HG02973 (cell line): Measurements from ENCODE around the gene MAMLD1.

Experiments
- ATAC-seq: cut with Tn5 transposase; IDR thresholded peaks from one replicate; pipeline ENCODE4 v1.9.1; 2021; ENCODE audit warnings: moderate library complexity; ENCODE audit not compliant: unreplicated experiment

The MAMLD1 gene

GRCh38 chrX:150456941-150457340, 93.8 kb downstream of the MAMLD1 start:
- no peak for ATAC-seq

- no peak for ATAC-seq
Measured at GRCh38 chrX:150459196-150459595, 96.1 kb downstream of the MAMLD1 start.

DNA sequence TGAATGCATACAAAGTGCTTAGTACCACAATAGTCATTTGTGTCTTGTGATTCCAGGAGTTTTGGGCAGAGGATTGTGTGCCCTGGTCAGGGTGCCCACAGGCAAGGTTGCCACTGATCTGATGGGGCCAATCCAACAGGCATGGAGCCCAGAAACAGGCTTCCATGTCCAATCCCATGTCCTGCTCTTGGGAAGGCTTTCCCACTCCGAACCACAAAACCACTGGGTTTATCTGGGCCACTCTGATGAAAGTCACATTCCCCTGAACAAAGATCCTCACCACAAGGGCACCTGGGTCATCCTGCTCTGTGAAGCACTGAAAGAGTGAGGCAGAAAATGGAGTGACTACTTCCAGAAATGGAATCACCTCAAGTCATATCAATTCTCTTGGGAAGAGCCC, 96.9 kb downstream of the MAMLD1 start:
- ATAC-seq = no peak

DNA sequence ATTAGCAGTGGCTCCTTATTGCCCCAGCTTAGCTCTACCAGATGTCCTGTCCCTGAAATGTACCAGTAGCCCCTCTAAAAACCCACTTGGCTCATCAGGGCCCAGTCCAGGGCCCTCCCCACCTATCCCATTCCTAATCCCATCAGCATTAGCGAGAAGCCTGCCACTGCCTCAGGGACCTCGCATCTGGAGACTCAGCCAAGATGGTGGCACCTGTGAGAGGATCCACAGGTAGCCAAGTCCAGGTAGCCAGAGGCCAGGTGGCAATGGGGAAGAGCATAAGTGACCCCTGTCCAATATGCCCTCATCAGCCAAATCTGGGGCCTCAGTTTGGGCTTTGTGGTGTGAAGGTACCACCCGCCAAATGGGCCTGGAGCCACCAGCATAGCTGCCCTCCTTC, 97.7 kb downstream of the MAMLD1 start:
- ATAC-seq = no peak

DNA sequence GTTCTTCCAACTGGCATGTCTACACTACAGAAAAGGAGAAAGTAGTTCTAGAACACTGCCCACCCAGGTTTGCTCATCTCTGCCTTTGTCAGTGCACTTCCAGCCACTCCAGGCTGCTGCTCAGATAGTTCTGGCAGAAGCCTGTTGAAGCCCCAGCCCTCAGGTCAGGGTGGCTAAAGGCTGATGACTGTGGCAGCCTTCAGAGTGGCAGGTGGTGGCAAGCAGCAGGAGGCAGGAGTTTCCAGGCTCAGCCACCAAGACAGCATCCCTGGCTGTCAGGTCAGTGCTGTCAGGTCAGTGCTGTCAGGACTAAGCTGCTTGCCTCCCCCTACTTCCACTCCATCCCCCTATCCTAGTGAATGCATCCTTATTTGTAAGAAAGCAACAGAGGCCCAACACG, 100.4 kb downstream of the MAMLD1 start:
- no peak for ATAC-seq

GRCh38 chrX:150464001-150464400, 100.9 kb downstream of the MAMLD1 start:
- ATAC-seq = no peak

- ATAC-seq = no peak
Measured at GRCh38 chrX:150465326-150465725, 102.2 kb downstream of the MAMLD1 start.

DNA sequence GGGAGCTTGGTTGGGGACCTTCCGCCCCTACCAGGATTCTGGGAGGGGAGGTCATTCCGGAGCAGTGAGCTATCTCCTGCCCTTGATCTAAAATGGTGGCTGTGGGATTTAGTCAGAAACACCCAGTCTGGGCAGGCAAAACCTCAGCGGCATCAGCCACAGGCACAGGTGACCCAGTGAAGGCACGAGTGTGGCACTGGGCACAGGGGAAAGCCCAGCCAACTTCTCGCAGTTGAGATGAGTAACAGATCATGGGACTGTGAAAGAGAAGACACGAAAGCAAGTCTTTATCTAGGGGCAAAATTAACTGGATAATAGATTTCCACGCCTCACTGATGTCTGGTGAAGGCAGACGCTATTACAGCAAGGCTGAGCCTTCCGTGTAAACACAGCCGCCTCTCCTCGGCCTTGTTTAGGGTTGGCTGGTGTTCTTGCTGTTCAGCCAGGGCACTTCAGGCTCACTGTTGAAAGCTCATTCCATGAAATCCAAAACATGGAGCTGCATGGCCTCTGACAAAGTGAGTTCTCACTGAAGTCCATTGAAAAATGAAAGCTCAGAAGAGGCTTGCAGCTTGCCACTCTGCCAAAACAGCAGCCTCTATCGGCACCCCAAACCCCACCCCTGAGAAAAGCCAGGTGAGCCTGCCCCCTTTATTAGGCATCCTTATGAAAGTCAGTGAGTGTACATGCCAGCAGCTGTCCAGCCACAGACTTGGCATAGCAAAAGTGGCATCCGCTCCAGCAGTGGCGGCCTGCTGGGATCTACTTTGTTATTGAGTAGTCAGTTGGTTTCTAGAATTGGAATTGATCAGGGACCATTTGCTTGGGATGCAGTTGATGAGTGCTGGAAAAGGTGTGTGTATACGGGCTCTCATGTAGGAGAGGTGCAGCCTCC, 103.0 kb downstream of the MAMLD1 start:
- no peak for ATAC-seq

DNA sequence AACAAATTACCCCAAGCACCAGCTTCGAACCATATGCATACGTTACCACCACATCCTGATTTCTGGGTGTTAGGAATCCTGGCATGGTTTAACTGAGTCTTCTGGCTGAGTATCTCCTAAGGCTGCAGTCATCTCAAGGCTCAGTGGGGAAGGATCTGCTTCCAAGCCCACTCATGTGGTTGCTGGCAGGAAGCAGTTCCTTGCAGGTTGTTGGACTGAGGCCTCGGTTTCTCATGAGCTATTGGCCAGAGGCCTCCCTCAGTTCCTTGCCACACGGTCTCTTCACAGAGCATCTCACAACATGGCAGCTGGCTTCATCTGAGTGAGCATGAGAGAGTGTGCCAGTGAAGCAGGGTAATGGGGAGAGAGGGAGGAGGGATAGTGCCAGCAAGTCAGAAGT, 109.2 kb downstream of the MAMLD1 start:
- ATAC-seq = no peak

GRCh38 chrX:150473371-150473770, 110.3 kb downstream of the MAMLD1 start:
- ATAC-seq = no peak

- no peak for ATAC-seq
Measured at GRCh38 chrX:150475461-150475860, 112.3 kb downstream of the MAMLD1 start.

- ATAC-seq = no peak
Measured at GRCh38 chrX:150476164-150476699, 113.1 kb downstream of the MAMLD1 start.

DNA sequence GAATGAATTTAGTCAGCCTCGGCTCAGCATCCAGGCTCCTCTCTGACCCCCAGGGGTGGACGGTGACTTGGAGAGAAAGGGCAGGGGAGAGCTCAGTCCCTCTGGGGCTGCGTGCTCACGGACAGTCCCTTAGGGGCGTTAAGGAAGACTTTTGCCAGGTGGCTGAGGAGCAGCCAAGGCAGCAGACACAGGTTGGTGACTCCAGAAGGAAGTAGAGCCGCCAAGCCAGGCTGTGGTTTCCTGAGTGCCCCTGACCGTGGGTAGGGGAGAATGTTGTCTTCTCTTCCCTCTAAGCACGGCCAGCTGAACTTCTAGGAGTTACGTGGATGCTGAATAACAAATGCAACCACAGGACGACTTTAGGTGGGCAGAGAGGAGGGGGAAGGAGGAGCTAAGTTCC, 114.3 kb downstream of the MAMLD1 start:
- no peak for ATAC-seq

GRCh38 chrX:150478496-150479492, 115.7 kb downstream of the MAMLD1 start:
- ATAC-seq = peak; percentile 71

GRCh38 chrX:150482537-150483206, 119.6 kb downstream of the MAMLD1 start:
- ATAC-seq = peak; percentile 81

- no peak for ATAC-seq
Measured at GRCh38 chrX:150483356-150483985, 120.4 kb downstream of the MAMLD1 start.

DNA sequence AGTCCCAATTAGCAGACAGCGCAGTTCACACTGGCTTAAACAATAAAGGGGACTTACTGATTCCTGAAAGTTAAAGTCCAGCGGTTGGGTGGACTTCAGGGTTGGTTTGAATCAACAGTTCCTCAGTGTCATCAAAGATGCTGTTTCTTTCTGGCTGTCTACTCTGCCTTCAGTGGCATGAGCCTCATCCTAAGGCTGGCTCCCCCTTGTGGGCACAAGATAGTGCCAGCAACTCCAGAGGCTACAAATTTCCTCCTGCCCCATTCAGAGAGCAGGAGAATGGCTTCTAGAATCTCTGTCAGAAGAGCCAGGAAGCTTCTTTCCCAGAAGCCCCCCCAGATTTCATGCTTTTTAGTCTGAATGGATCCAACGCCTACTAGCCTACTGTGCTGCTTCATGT, 122.9 kb downstream of the MAMLD1 start:
- ATAC-seq = no peak

DNA sequence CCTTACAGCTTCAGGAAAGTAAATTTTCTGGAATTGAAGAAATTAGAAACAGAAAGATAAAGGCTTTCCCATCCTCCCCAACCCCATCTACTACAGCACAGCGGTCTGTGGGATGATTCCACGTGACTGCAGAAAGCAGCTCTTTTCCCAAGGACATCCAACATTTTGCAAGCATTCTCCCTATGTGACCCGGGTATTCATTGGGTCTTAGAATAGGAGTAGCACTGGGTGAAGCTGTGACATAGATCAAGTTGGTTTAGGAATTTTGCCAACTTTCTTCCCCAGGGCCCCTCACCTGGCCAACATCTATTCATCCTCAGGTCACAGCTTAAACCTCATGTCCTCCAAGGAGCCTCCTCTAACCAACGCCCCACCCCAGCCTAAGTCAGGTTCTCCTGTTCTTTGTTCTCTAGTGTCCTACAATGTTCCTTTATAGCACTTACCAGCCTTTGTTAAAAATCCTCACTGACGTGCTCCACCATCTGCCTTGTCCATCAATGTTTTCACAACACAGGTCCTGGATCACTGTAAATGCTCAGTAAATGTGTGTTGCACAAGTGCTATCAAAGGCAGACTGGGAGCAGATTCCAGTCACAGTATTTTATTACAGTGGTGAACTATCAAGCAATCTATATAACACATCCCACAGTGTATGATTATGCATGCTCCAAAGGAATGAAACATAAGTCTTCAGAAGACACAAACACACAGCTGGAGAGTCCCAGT, 124.4 kb downstream of the MAMLD1 start:
- no peak for ATAC-seq

- ATAC-seq = no peak
Measured at GRCh38 chrX:150489359-150490015, 126.4 kb downstream of the MAMLD1 start.
